ENCODE data around the gene HCFC2.
A peak's percentile ranks its signal among the peaks of the same experiment; 100 is the strongest.

Gene HCFC2

DNA sequence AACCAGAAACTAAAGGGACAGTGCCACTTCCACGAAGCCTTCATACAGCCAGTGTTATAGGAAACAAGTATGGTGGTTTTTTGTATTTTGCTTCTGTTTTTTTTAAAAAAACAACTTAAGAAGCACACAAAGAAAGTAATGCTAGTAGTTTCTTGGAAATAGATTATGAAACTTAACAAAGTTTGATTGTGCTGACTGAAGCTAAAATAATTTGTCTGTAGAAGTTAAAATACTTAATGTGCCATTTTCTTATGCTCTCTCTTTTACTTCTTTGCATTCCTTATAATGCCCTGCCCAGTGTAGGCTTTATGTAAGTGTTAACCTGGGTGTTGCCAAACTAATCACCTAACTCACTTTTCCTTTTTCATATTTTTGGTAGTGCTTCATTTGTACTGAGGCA lies 16.4 kb downstream of the HCFC2 start:
- H3K4me3 ChIP-seq (ENCODE audit: low read depth, low read length): no peak overlapping the region
- no peak for TF ChIP-seq CTCF (IDR thresholded peaks at IDR 0.05; ENCODE audit: low read depth, low read length, missing control alignments)
- DNase-seq (ENCODE audit: low read depth): no peak

- H3K4me3 ChIP-seq (ENCODE audit: low read depth, low read length): no peak overlapping the region
- no peak for TF ChIP-seq CTCF (IDR thresholded peaks at IDR 0.05; ENCODE audit: low read depth, low read length, missing control alignments)
- peak; percentile 56 for DNase-seq (ENCODE audit: low read depth)
Observed at GRCh38 chr12:104083769-104084475, 19.6 kb downstream of the HCFC2 start.

DNA sequence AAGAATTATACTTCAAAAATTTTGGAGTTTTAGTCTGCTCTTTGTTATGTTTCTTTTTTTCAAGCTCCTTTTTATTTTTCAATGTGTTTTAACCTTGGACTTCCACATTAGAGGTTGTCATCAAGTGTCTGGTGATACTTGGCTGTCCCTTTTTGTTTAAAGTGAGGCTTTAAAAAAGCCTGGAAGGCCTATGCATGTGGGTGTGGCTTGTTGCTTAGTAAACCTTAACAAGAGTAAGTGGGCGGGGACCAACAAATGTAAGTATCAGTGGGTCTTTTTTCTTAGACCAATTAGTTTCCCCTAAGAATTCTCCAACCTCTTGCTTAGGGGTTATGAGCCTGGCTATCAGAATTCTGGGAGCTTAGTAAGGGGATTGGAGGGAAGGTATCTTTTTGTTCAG lies 26.4 kb downstream of the HCFC2 start:
- no peak for DNase-seq (ENCODE audit: low read depth)
- TF ChIP-seq CTCF (IDR thresholded peaks at IDR 0.05; ENCODE audit: low read depth, low read length, missing control alignments): no peak
- H3K4me3 ChIP-seq (ENCODE audit: low read depth, low read length): no peak overlapping the region

GRCh38 chr12:104091136-104091535 lies 26.8 kb downstream of the HCFC2 start:
- no peak for TF ChIP-seq CTCF (IDR thresholded peaks at IDR 0.05; ENCODE audit: low read depth, low read length, missing control alignments)
- no peak overlapping the region for H3K4me3 ChIP-seq (ENCODE audit: low read depth, low read length)

GRCh38 chr12:104094284-104094683 lies 30.0 kb downstream of the HCFC2 start:
- TF ChIP-seq CTCF (IDR thresholded peaks at IDR 0.05; ENCODE audit: low read depth, low read length, missing control alignments): no peak
- H3K4me3 ChIP-seq (ENCODE audit: low read depth, low read length): no peak overlapping the region
- DNase-seq (ENCODE audit: low read depth): no peak

More at GRCh38 chr12:104091136-104091535, 26.8 kb downstream of the HCFC2 start:
- DNase-seq (ENCODE audit: low read depth): no peak

GRCh38 chr12:104095289-104095688 lies 31.0 kb downstream of the HCFC2 start:
- no peak for DNase-seq (ENCODE audit: low read depth)
- TF ChIP-seq CTCF (IDR thresholded peaks at IDR 0.05; ENCODE audit: low read depth, low read length, missing control alignments): no peak

GRCh38 chr12:104097954-104098353 lies 33.6 kb downstream of the HCFC2 start:
- no peak for TF ChIP-seq CTCF (IDR thresholded peaks at IDR 0.05; ENCODE audit: low read depth, low read length, missing control alignments)
- no peak overlapping the region for H3K4me3 ChIP-seq (ENCODE audit: low read depth, low read length)
- DNase-seq (ENCODE audit: low read depth): no peak

More at GRCh38 chr12:104095289-104095688, 31.0 kb downstream of the HCFC2 start:
- H3K4me3 ChIP-seq (ENCODE audit: low read depth, low read length): no peak overlapping the region
